A673 (cell line): ENCODE measurements around the gene DDX31. TPM values are rescaled to one million over a fixed set of nuclear protein-coding genes. Genes with fewer than 3 reads are reported as not detected.

Experiments
- BruUV-seq: library from RNA; stranded (reverse); fragments of 400-500 nt; replicated peaks from 2 replicates; lab custom pipeline; 2021; lab: Mats Ljungman, UMichigan
- CTCF ChIA-PET: fragments of 300-600 bp; sonication (Branson Sonifier 250); formaldehyde crosslinking; loops from one replicate; lab custom pipeline; 2022; ENCODE audit warnings: antibody characterized with exemption; lab: Charles Lee
- POLR2A ChIA-PET: fragments of 300-600 bp; sonication (Branson Sonifier 250); formaldehyde crosslinking; loops from one replicate; lab custom pipeline; 2022; ENCODE audit warnings: antibody characterized with exemption; ENCODE audit not compliant: low non-redundant PET; lab: Charles Lee
- DNase-seq: peaks from one replicate; pipeline ENCODE4 v3.0.0-alpha.2; 2015; ENCODE audit warnings: low spot score
- H3K27ac ChIP-seq: fragments of 200-600 bp; sonication (generic); 2 replicates; pipeline ENCODE4 v1.5.1; 2016; ENCODE audit warnings: mixed run types, low read depth, mild to moderate bottlenecking, mixed read lengths, antibody characterized with exemption, low read length; ENCODE audit not compliant: poor library complexity, severe bottlenecking
- H3K27me3 ChIP-seq: fragments of 200-600 bp; sonication (generic); replicated peaks from 2 replicates; pipeline ENCODE4 v1.6.1; 2017; ENCODE audit warnings: mixed run types, low read depth, mild to moderate bottlenecking, mixed read lengths, antibody characterized with exemption, low read length; ENCODE audit not compliant: insufficient read depth, poor library complexity
- H3K36me3 ChIP-seq: fragments of 200-600 bp; sonication (generic); 2 replicates; pipeline ENCODE4 v1.6.1; 2016; ENCODE audit warnings: mixed run types, mild to moderate bottlenecking, mixed read lengths, antibody characterized with exemption, low read length; ENCODE audit not compliant: insufficient read depth, poor library complexity, severe bottlenecking
- H3K4me1 ChIP-seq: fragments of 200-600 bp; sonication (generic); 2 replicates; pipeline ENCODE4 v1.6.1; 2017; ENCODE audit warnings: mixed run types, mild to moderate bottlenecking, mixed read lengths, antibody characterized with exemption, low read length; ENCODE audit not compliant: insufficient read depth, poor library complexity, severe bottlenecking
- H3K4me3 ChIP-seq: fragments of 200-600 bp; sonication (generic); 2 replicates; pipeline ENCODE4 v1.5.1; 2016; ENCODE audit warnings: low read depth, mixed run types, mild to moderate bottlenecking, mixed read lengths, low read length; ENCODE audit not compliant: poor library complexity, severe bottlenecking
- H3K9me3 ChIP-seq: fragments of 200-600 bp; sonication (generic); 2 replicates; pipeline ENCODE4 v1.6.1; 2016; ENCODE audit warnings: mixed run types, low read depth, mild to moderate bottlenecking, mixed read lengths, antibody characterized with exemption, low read length; ENCODE audit not compliant: poor library complexity, severe bottlenecking
- EZH2 ChIP-seq: fragments of 200-600 bp; sonication (generic); IDR thresholded peaks from 2 replicates; pipeline ENCODE4 v1.6.1; 2017; ENCODE audit warnings: borderline replicate concordance, low read depth, mild to moderate bottlenecking, mixed read lengths, antibody characterized with exemption, low read length; ENCODE audit not compliant: poor library complexity, severe bottlenecking
- intact Hi-C: fragments of 100-400 bp; cut with micrococcal nuclease; formaldehyde crosslinking; loops from one replicate; pipeline ENCODE4 v1.10.0; 2022; ENCODE audit not compliant: unreplicated experiment
- total RNA-seq: library from RNA; stranded (reverse); gene quantifications from 2 replicates; pipeline ENCODE4 v1.2.3, GENCODE V29; 2021
- TF ChIP-seq, protein P1 (sequence below): fragments of 300-800, 200-600 bp; sonication (generic); conservative IDR thresholded peaks from 2 replicates; pipeline ENCODE4 v1.5.1; 2017; ENCODE audit warnings: low read depth, mild to moderate bottlenecking, antibody characterized with exemption, low read length, moderate library complexity, mixed read lengths

DDX31 gene
- total RNA-seq, 1 experiment from 2014 or later, result 34.2 TPM

- ChIA-PET CTCF (no interaction called here), POLR2A (no interaction called here)
- no peak overlapping the region for H3K4me3 ChIP-seq
- no peak for DNase-seq
- no peak for TF ChIP-seq EZH2
- TF ChIP-seq, protein P1, sequence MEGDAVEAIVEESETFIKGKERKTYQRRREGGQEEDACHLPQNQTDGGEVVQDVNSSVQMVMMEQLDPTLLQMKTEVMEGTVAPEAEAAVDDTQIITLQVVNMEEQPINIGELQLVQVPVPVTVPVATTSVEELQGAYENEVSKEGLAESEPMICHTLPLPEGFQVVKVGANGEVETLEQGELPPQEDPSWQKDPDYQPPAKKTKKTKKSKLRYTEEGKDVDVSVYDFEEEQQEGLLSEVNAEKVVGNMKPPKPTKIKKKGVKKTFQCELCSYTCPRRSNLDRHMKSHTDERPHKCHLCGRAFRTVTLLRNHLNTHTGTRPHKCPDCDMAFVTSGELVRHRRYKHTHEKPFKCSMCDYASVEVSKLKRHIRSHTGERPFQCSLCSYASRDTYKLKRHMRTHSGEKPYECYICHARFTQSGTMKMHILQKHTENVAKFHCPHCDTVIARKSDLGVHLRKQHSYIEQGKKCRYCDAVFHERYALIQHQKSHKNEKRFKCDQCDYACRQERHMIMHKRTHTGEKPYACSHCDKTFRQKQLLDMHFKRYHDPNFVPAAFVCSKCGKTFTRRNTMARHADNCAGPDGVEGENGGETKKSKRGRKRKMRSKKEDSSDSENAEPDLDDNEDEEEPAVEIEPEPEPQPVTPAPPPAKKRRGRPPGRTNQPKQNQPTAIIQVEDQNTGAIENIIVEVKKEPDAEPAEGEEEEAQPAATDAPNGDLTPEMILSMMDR, result no peak
- H3K27me3 ChIP-seq, result peaks cover 5% of the 10 kb centered on the region
- no peaks in the 10 kb centered on the region for H3K9me3 ChIP-seq
- BruUV-seq, result no TSS peak
- H3K36me3 ChIP-seq, result no peaks in the 10 kb centered on the region
- intact Hi-C loops, result no loop called here
- no peaks in the 10 kb centered on the region for H3K4me1 ChIP-seq
- no peak overlapping the region for H3K27ac ChIP-seq
These were observed 40.5 kb upstream of the DDX31 start for GRCh38 chr9:132710333-132710732.

- DNase-seq, result no peak
- H3K4me3 ChIP-seq, result no peak overlapping the region
- H3K4me1 ChIP-seq, result no peaks in the 10 kb centered on the region
- no peaks in the 10 kb centered on the region for H3K9me3 ChIP-seq
- H3K27me3 ChIP-seq, result peaks cover 5% of the 10 kb centered on the region
- CTCF ChIA-PET, result interaction anchor here (1.2 kb wide), 1 partner anchor 117 kb away, joined by 3 read pairs; no protein-coding TSS in a partner anchor
- no peaks in the 10 kb centered on the region for H3K36me3 ChIP-seq
- TF ChIP-seq, protein P1, result no peak
- no peak for TF ChIP-seq EZH2
- BruUV-seq, result no TSS peak
- intact Hi-C loops, result no loop called here
- POLR2A ChIA-PET, result no interaction called here
- no peak overlapping the region for H3K27ac ChIP-seq
These were observed 39.1 kb upstream of the DDX31 start for GRCh38 chr9:132708769-132709430.

GRCh38 chr9:132708239-132708638 is 38.5 kb upstream of the DDX31 start:
- DNase-seq, result no peak
- Histone ChIP-seq H3K4me3 (no peak overlapping the region), H3K9me3 (peaks cover 3% of the 10 kb centered on the region), H3K27ac (no peak overlapping the region), H3K27me3 (peaks cover 5% of the 10 kb centered on the region), H3K4me1 (no peaks in the 10 kb centered on the region), H3K36me3 (no peaks in the 10 kb centered on the region)
- POLR2A ChIA-PET, result no interaction called here
- TF ChIP-seq, protein P1, result no peak
- no peak for TF ChIP-seq EZH2
- BruUV-seq, result no TSS peak
- CTCF ChIA-PET, result interaction anchor here (0.6 to 1.2 kb wide), 2 partner anchors 19 to 118 kb away, joined by 3 to 4 read pairs; no protein-coding TSS in a partner anchor
- intact Hi-C loops, result no loop called here
